GM23338 (cell line): ENCODE results near the gene KCNAB1. TPM values are rescaled to one million over a fixed set of nuclear protein-coding genes. Genes with fewer than 3 reads are reported as not detected.
A peak's percentile ranks its signal among the peaks of the same experiment; 100 is the strongest.

Experiments
- ATAC-seq: fragments of 200-7000 bp; cut with Tn5 transposase; 3 replicates; pipeline ENCODE4 v1.9.1; 2020
- DNase-seq: peaks from one replicate; pipeline ENCODE4 v3.0.0-alpha.2; 2015; ENCODE audit warnings: low spot score
- H2AFZ ChIP-seq: fragments of 200-600 bp; sonication (generic); 2 replicates; pipeline ENCODE4 v1.8.0; 2016; ENCODE audit warnings: antibody characterized with exemption, mild to moderate bottlenecking, moderate library complexity
- H3F3A ChIP-seq: fragments of 200-600 bp; sonication (generic); replicated peaks from 2 replicates; pipeline ENCODE4 v1.8.0; 2017; ENCODE audit warnings: antibody characterized with exemption, mixed run types, low read depth
- H3K27ac ChIP-seq: fragments of 200-600 bp; sonication (generic); 2 replicates; pipeline ENCODE4 v1.6.1; 2016; ENCODE audit warnings: low read depth
- H3K27me3 ChIP-seq: fragments of 200-600 bp; sonication (generic); 2 replicates; pipeline ENCODE4 v1.8.0; 2016; ENCODE audit warnings: mild to moderate bottlenecking, mixed run types, moderate library complexity; ENCODE audit not compliant: insufficient read depth
- H3K36me3 ChIP-seq: fragments of 200-600 bp; sonication (generic); 2 replicates; pipeline ENCODE4 v1.8.0; 2016; ENCODE audit warnings: mild to moderate bottlenecking; ENCODE audit not compliant: insufficient read depth
- H3K4me1 ChIP-seq: fragments of 200-600 bp; sonication (generic); 2 replicates; pipeline ENCODE4 v1.8.0; 2016; ENCODE audit warnings: mild to moderate bottlenecking, moderate library complexity; ENCODE audit not compliant: insufficient read depth
- H3K4me2 ChIP-seq: fragments of 200-600 bp; sonication (generic); 2 replicates; pipeline ENCODE4 v1.7.1; 2017; ENCODE audit warnings: mixed run types
- H3K4me3 ChIP-seq: fragments of 200-600 bp; sonication (generic); 2 replicates; pipeline ENCODE4 v1.6.1; 2016; ENCODE audit warnings: mixed run types
- H3K79me2 ChIP-seq: fragments of 200-600 bp; sonication (generic); replicated peaks from 2 replicates; pipeline ENCODE4 v1.8.0; 2017; ENCODE audit warnings: mild to moderate bottlenecking; ENCODE audit not compliant: insufficient read depth
- H3K9me2 ChIP-seq: fragments of 200-600 bp; sonication (generic); 2 replicates; pipeline ENCODE4 v1.8.0; 2017; ENCODE audit not compliant: insufficient read depth
- H4K20me1 ChIP-seq: fragments of 200-600 bp; sonication (generic); replicated peaks from 2 replicates; pipeline ENCODE4 v1.8.0; 2017; ENCODE audit warnings: mild to moderate bottlenecking; ENCODE audit not compliant: insufficient read depth
- H3K27ac Mint-ChIP-seq: 2 replicates; pipeline ENCODE4 v1.8.0; 2020; ENCODE audit warnings: inconsistent platforms, mild to moderate bottlenecking, moderate library complexity, mixed read lengths
- H3K27me3 Mint-ChIP-seq: 3 replicates; pipeline ENCODE4 v1.8.0; 2022; ENCODE audit warnings: low read depth, mild to moderate bottlenecking, moderate library complexity, mixed read lengths, inconsistent platforms; ENCODE audit not compliant: insufficient read depth, poor library complexity
- H3K36me3 Mint-ChIP-seq: 3 replicates; pipeline ENCODE4 v1.8.0; 2021; ENCODE audit warnings: low read depth, mild to moderate bottlenecking, inconsistent platforms, moderate library complexity, mixed read lengths
- H3K4me1 Mint-ChIP-seq: 3 replicates; pipeline ENCODE4 v1.8.0; 2020; ENCODE audit warnings: mild to moderate bottlenecking, inconsistent platforms, mixed read lengths
- H3K4me3 Mint-ChIP-seq: 3 replicates; pipeline ENCODE4 v1.8.0; 2021; ENCODE audit warnings: moderate library complexity, mild to moderate bottlenecking, inconsistent platforms, mixed read lengths
- H3K9me3 Mint-ChIP-seq: 3 replicates; pipeline ENCODE4 v1.8.0; 2020; ENCODE audit warnings: moderate library complexity, mild to moderate bottlenecking, inconsistent platforms, mixed read lengths
- CREB1 ChIP-seq: fragments of 250-450 bp; sonication (Bioruptor Pico); IDR thresholded peaks from 2 replicates; pipeline ENCODE4 v1.5.0; 2020; ENCODE audit warnings: low read depth, mild to moderate bottlenecking, moderate library complexity
- EZH2 ChIP-seq: fragments of 200-600 bp; sonication (generic); IDR thresholded peaks from one replicate; pipeline ENCODE4 v1.8.0; 2017; ENCODE audit warnings: antibody characterized with exemption, mild to moderate bottlenecking, low read depth; ENCODE audit not compliant: unreplicated experiment
- JUNB ChIP-seq: IDR thresholded peaks from one replicate; pipeline ENCODE4 v1.6.1; 2016; ENCODE audit warnings: antibody characterized with exemption; ENCODE audit not compliant: unreplicated experiment
- STAT1 ChIP-seq: IDR thresholded peaks from one replicate; pipeline ENCODE4 v1.6.1; 2016; ENCODE audit warnings: antibody characterized with exemption; ENCODE audit not compliant: unreplicated experiment
- ZNF331 ChIP-seq: fragments of 250-450 bp; sonication (Bioruptor Pico); IDR thresholded peaks from 2 replicates; pipeline ENCODE4 v1.5.0; 2020; ENCODE audit warnings: low read depth, mild to moderate bottlenecking, moderate library complexity
- polyA plus RNA-seq: library from polyadenylated mRNA; unstranded; fragments of >200 nt; fragmentation: Nextera tagmentation; extraction: Ambion mirVana; gene quantifications from 2 replicates; pipeline ENCODE4 v1.2.1, GENCODE V29; 2016
- total RNA-seq: library from RNA; depleted of rRNA; stranded (reverse); fragments of >200 nt; shearing (Covaris generic); gene quantifications from 2 replicates; pipeline ENCODE4 v1.2.3, GENCODE V29; 2014
- TF ChIP-seq, protein P1 (sequence below): fragments of 250-450 bp; sonication (Bioruptor Pico); IDR thresholded peaks from 2 replicates; pipeline ENCODE4 v1.5.0; 2020; ENCODE audit warnings: mild to moderate bottlenecking, moderate library complexity
- TF ChIP-seq, protein P2 (sequence below), 2 experiments: fragments of 200-600 bp in 1 of 2; sonication (generic) in 1 of 2; conservative IDR thresholded peaks; 2 replicates each; pipeline versions ENCODE4 v1.5.1 to v1.6.1; 2016 to 2017; ENCODE audit warnings: antibody characterized with exemption in 2 of 2, low read depth in 2 of 2, mild to moderate bottlenecking in 2 of 2, moderate library complexity in 1 of 2

Gene KCNAB1
- total and polyA plus RNA-seq, 2 experiments from 2014 or later, result 0.69 to 2.6 TPM

DNA sequence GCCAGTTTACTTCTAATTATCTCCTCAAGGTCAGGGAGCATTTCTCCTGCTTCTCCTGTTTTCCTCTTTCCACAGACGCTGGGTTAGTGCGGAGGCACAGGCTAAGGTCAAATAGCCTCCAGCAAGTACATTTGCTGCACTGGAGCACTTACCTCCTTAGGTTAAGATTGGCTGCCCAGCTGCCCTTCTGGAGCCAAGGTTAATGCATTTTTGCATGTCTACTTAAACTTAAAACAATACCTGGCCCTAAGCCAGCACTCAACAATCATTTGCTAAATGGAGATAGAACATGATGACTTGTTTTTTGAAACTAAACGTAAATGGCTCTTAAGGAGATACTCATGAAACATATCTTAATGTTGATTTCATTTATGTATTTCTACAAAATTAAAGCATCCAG lies 351.1 kb downstream of the KCNAB1 start (continued):
- no peak for TF ChIP-seq JUNB
- TF ChIP-seq EZH2, result no peak
- no peak for TF ChIP-seq STAT1
- no peak for TF ChIP-seq ZNF331 (CRISPR knock-in tag)

DNA sequence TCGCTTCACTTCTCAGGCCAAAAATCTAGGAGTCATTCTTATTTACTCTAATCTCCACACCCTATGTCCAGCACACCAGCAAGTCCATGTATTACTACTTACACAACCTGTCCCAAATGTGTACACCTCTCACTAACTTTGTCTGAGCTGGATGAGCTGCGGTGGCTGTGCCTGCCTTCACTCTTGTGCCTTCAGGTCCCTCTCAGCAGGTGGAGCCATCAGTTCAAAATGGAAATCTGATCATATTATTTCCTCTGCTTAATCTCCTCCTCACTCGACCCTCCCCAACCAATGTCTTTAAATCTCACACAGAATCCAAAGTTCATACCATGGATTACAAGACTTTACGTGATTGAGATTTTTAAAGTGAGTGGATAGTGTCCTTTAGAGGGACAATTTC lies 351.8 kb downstream of the KCNAB1 start:
- H3K9me3 Mint-ChIP-seq, result no peaks in the 10 kb centered on the region
- no peaks in the 10 kb centered on the region for H3K27me3 ChIP-seq

More for the DNA sequence above, 351.8 kb downstream of the KCNAB1 start:
- H3K4me1 Mint-ChIP-seq, result peaks cover 3% of the 10 kb centered on the region; the same call in 2 of the 3 replicates
- no peak overlapping the region for H3K27ac Mint-ChIP-seq
- H3K27ac ChIP-seq, result no peak overlapping the region
- H3K4me2 ChIP-seq, result no peak overlapping the region
- no peak overlapping the region for H3K4me3 ChIP-seq
- H3K4me1 ChIP-seq, result no peaks in the 10 kb centered on the region
- no peaks in the 10 kb centered on the region for H3K36me3 Mint-ChIP-seq
- no peak overlapping the region for H2AFZ ChIP-seq
- no peaks in the 10 kb centered on the region for H3K79me2 ChIP-seq
- no peak overlapping the region for H3K4me3 Mint-ChIP-seq
- H4K20me1 ChIP-seq, result no peaks in the 10 kb centered on the region
- H3F3A ChIP-seq, result no peaks in the 10 kb centered on the region
- TF ChIP-seq, protein P1, sequence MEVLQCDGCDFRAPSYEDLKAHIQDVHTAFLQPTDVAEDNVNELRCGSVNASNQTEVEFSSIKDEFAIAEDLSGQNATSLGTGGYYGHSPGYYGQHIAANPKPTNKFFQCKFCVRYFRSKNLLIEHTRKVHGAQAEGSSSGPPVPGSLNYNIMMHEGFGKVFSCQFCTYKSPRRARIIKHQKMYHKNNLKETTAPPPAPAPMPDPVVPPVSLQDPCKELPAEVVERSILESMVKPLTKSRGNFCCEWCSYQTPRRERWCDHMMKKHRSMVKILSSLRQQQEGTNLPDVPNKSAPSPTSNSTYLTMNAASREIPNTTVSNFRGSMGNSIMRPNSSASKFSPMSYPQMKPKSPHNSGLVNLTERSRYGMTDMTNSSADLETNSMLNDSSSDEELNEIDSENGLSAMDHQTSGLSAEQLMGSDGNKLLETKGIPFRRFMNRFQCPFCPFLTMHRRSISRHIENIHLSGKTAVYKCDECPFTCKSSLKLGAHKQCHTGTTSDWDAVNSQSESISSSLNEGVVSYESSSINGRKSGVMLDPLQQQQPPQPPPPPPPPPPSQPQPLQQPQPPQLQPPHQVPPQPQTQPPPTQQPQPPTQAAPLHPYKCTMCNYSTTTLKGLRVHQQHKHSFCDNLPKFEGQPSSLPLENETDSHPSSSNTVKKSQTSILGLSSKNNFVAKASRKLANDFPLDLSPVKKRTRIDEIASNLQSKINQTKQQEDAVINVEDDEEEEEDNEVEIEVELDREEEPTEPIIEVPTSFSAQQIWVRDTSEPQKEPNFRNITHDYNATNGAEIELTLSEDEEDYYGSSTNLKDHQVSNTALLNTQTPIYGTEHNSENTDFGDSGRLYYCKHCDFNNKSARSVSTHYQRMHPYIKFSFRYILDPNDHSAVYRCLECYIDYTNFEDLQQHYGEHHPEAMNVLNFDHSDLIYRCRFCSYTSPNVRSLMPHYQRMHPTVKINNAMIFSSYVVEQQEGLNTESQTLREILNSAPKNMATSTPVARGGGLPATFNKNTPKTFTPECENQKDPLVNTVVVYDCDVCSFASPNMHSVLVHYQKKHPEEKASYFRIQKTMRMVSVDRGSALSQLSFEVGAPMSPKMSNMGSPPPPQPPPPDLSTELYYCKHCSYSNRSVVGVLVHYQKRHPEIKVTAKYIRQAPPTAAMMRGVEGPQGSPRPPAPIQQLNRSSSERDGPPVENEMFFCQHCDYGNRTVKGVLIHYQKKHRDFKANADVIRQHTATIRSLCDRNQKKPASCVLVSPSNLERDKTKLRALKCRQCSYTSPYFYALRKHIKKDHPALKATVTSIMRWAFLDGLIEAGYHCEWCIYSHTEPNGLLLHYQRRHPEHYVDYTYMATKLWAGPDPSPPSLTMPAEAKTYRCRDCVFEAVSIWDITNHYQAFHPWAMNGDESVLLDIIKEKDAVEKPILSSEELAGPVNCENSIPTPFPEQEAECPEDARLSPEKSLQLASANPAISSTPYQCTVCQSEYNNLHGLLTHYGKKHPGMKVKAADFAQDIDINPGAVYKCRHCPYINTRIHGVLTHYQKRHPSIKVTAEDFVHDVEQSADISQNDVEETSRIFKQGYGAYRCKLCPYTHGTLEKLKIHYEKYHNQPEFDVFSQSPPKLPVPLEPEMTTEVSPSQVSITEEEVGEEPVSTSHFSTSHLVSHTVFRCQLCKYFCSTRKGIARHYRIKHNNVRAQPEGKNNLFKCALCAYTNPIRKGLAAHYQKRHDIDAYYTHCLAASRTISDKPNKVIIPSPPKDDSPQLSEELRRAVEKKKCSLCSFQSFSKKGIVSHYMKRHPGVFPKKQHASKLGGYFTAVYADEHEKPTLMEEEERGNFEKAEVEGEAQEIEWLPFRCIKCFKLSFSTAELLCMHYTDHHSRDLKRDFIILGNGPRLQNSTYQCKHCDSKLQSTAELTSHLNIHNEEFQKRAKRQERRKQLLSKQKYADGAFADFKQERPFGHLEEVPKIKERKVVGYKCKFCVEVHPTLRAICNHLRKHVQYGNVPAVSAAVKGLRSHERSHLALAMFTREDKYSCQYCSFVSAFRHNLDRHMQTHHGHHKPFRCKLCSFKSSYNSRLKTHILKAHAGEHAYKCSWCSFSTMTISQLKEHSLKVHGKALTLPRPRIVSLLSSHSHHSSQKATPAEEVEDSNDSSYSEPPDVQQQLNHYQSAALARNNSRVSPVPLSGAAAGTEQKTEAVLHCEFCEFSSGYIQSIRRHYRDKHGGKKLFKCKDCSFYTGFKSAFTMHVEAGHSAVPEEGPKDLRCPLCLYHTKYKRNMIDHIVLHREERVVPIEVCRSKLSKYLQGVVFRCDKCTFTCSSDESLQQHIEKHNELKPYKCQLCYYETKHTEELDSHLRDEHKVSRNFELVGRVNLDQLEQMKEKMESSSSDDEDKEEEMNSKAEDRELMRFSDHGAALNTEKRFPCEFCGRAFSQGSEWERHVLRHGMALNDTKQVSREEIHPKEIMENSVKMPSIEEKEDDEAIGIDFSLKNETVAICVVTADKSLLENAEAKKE (CRISPR knock-in tag), result no peak
- TF ChIP-seq, protein P2, sequence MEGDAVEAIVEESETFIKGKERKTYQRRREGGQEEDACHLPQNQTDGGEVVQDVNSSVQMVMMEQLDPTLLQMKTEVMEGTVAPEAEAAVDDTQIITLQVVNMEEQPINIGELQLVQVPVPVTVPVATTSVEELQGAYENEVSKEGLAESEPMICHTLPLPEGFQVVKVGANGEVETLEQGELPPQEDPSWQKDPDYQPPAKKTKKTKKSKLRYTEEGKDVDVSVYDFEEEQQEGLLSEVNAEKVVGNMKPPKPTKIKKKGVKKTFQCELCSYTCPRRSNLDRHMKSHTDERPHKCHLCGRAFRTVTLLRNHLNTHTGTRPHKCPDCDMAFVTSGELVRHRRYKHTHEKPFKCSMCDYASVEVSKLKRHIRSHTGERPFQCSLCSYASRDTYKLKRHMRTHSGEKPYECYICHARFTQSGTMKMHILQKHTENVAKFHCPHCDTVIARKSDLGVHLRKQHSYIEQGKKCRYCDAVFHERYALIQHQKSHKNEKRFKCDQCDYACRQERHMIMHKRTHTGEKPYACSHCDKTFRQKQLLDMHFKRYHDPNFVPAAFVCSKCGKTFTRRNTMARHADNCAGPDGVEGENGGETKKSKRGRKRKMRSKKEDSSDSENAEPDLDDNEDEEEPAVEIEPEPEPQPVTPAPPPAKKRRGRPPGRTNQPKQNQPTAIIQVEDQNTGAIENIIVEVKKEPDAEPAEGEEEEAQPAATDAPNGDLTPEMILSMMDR (conservative IDR thresholded peaks at IDR 0.05; ENCODE audit: low read depth in 2 of 2), result peak in 1 of 2 experiments; percentile 30; a peak in 2 of 4 replicates
- TF ChIP-seq CREB1, result no peak
- H3K9me2 ChIP-seq, result no peaks in the 10 kb centered on the region
- no peaks in the 10 kb centered on the region for H3K36me3 ChIP-seq
- ATAC-seq (no peak), DNase-seq (no peak)
- no peaks in the 10 kb centered on the region for H3K27me3 Mint-ChIP-seq
